GM18861 (cell line): ENCODE results near the gene CEP68.
"Not testable (repeated sequence)": the region's sequence is repeated elsewhere in the genome, so short reads cannot be mapped to it uniquely, and the experiment has no call there.

Source experiments
- ATAC-seq: cut with Tn5 transposase; IDR thresholded peaks from one replicate; pipeline ENCODE4 v1.9.1; 2021; ENCODE audit not compliant: unreplicated experiment

Gene CEP68

GRCh38 chr2:65031341-65032018 is 24.7 kb upstream of the CEP68 start:
- no peak for ATAC-seq

- ATAC-seq: no peak
These were observed 23.9 kb upstream of the CEP68 start for GRCh38 chr2:65032019-65032975.

GRCh38 chr2:65033178-65033577 is 23.0 kb upstream of the CEP68 start:
- no peak for ATAC-seq

DNA sequence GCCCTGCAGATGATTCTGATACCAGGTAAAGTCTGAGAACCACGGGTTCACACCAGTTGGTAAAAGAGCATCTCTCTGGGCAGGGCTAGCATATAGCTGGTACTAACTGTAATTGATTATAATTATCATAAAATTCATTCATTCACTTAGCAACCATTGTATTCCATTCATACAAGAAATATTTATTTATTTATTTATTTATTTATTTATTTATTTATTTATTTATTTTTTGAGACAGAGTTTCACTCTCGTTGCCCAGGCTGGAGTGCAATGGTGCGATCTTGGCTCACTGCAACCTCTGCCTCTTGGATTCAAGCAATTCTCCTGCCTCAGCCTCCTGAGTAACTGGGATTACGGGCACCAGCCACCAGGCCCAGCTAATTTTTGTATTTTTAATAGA is 22.5 kb upstream of the CEP68 start:
- ATAC-seq: not testable (repeated sequence)

- ATAC-seq: no peak
These were observed 20.8 kb upstream of the CEP68 start for GRCh38 chr2:65035351-65035943.

GRCh38 chr2:65037178-65037577 is 19.0 kb upstream of the CEP68 start:
- no peak for ATAC-seq

GRCh38 chr2:65039640-65040039 is 16.6 kb upstream of the CEP68 start:
- no peak for ATAC-seq

GRCh38 chr2:65040400-65041261 is 15.6 kb upstream of the CEP68 start:
- ATAC-seq: peak; percentile 73

- no peak for ATAC-seq
These were observed 13.2 kb upstream of the CEP68 start for GRCh38 chr2:65043001-65043400.

DNA sequence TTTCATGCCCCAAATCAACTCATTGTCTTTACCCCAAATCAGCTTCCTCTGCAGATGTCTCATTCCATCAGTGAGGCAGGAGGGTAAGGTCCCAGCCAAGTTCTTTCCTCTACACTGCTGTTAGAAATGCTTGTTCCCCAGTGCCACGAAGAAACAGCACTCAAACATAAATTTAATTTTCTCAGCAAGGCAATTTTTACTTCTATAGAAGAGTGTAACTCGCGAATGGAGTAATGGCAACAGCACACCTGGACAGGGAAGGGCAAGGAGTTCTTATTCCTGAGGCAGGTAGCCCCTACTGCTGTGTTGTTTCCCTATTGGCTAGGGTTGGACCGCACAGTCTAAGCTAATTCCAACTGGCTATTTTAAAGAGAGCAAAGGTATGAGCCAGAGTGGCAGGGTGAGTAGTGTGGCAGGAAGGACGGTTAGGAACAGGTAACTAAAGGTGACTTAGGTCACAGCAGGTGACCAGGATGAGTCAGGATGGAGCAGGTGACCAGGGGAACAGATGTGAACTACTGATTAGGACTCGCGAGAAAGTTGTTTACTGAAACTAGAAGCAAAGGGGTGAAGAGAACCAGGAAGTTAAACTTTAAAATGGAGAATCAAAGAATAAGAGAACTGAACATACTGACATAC is 12.0 kb upstream of the CEP68 start:
- ATAC-seq: no peak

- no peak for ATAC-seq
These were observed 10.6 kb upstream of the CEP68 start for GRCh38 chr2:65045651-65046050.

GRCh38 chr2:65046633-65047407 is 9.4 kb upstream of the CEP68 start:
- no peak for ATAC-seq

- no peak for ATAC-seq
These were observed 7.1 kb upstream of the CEP68 start for GRCh38 chr2:65049010-65049639.

- ATAC-seq: no peak
These were observed 5.3 kb upstream of the CEP68 start for GRCh38 chr2:65050931-65051330.

- peak; percentile 62 for ATAC-seq
These were observed 3.0 kb upstream of the CEP68 start for GRCh38 chr2:65053199-65053598.

DNA sequence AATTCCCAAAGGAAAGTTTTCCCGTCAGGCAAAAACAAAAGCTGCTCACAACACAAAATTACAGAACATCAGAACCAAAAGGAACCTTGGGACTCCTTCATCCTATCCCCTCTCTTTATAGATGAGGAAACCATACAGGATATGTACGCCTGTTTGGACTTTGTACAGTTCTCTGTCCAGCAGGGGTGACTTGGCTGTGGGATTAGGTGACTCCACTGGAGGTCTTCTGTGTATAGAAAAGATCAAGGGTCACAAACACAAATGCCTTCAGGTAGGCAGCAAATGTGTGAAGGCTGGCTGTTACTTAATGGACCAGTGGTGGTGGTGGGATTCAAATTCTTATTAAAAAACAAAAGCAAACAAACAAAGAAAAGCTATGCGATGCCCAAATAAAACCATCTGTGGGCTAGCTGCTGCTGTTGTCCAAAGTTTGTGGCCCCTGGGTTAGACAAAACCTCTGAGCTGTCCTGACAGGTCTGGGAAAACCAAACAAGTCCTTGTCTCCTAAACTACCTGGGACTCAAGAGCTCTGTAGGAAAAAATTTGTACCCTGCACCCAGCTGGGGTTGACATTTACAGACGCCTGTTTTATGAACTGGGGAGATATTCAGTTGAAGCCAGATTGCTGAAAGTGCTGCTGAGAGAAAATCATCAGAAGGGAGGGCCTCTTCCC is 1.3 kb upstream of the CEP68 start:
- ATAC-seq: no peak

- ATAC-seq: peak; percentile 13
These were observed 598 bp upstream of the CEP68 start for GRCh38 chr2:65055422-65056214.

DNA sequence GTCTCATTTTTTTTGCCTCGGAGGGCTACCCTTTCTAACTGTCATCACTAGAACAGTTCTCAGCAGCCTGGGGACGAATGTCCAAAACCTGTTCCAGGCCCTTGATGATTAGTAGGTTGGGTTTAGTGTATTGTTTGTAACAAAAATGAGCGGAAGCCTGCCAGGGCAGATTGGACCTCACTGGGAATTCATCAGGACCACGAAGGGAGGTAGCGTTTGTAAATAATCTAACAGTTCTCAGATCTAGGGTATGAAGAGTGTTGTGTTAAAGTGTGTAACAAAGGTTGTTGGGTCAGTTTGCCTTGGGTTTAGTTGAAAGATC is 799 bp downstream of the CEP68 start:
- no peak for ATAC-seq
